T-helper 9 cell (primary cell): Measurements from ENCODE around the gene RGS12.

Experiments
- DNase-seq: peaks from one replicate; pipeline ENCODE4 v3.0.0-alpha.2; 2020
- total RNA-seq, 2 donors: gene quantifications; one replicate each; lab custom pipeline; 2026; lab: John Stamatoyannopoulos, UW

The RGS12 gene, protein sequence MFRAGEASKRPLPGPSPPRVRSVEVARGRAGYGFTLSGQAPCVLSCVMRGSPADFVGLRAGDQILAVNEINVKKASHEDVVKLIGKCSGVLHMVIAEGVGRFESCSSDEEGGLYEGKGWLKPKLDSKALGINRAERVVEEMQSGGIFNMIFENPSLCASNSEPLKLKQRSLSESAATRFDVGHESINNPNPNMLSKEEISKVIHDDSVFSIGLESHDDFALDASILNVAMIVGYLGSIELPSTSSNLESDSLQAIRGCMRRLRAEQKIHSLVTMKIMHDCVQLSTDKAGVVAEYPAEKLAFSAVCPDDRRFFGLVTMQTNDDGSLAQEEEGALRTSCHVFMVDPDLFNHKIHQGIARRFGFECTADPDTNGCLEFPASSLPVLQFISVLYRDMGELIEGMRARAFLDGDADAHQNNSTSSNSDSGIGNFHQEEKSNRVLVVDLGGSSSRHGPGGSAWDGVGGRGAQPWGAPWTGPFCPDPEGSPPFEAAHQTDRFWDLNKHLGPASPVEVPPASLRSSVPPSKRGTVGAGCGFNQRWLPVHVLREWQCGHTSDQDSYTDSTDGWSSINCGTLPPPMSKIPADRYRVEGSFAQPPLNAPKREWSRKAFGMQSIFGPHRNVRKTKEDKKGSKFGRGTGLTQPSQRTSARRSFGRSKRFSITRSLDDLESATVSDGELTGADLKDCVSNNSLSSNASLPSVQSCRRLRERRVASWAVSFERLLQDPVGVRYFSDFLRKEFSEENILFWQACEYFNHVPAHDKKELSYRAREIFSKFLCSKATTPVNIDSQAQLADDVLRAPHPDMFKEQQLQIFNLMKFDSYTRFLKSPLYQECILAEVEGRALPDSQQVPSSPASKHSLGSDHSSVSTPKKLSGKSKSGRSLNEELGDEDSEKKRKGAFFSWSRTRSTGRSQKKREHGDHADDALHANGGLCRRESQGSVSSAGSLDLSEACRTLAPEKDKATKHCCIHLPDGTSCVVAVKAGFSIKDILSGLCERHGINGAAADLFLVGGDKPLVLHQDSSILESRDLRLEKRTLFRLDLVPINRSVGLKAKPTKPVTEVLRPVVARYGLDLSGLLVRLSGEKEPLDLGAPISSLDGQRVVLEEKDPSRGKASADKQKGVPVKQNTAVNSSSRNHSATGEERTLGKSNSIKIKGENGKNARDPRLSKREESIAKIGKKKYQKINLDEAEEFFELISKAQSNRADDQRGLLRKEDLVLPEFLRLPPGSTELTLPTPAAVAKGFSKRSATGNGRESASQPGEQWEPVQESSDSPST (N-terminal part only)
- total RNA-seq = 5.8 to 6.8 reads per million in 2 donors

GRCh38 chr4:3292571-3293400 is at the start of gene RGS12:
Gene RGS12, plus strand, starts transcription at chr4:3293021. Its CDS starts 23,150 bp downstream, at chr4:3316171.
- DNase-seq = peak; percentile 77

DNA sequence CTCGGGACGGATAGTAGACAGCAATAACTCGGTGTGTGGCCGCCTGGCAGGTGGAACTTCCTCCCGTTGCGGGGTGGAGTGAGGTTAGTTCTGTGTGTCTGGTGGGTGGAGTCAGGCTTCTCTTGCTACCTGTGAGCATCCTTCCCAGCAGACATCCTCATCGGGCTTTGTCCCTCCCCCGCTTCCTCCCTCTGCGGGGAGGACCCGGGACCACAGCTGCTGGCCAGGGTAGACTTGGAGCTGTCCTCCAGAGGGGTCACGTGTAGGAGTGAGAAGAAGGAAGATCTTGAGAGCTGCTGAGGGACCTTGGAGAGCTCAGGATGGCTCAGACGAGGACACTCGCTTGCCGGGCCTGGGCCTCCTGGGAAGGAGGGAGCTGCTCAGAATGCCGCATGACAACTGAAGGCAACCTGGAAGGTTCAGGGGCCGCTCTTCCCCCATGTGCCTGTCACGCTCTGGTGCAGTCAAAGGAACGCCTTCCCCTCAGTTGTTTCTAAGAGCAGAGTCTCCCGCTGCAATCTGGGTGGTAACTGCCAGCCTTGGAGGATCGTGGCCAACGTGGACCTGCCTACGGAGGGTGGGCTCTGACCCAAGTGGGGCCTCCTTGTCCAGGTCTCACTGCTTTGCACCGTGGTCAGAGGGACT is 49.6 kb upstream of the RGS12 start:
- no peak for DNase-seq

DNA sequence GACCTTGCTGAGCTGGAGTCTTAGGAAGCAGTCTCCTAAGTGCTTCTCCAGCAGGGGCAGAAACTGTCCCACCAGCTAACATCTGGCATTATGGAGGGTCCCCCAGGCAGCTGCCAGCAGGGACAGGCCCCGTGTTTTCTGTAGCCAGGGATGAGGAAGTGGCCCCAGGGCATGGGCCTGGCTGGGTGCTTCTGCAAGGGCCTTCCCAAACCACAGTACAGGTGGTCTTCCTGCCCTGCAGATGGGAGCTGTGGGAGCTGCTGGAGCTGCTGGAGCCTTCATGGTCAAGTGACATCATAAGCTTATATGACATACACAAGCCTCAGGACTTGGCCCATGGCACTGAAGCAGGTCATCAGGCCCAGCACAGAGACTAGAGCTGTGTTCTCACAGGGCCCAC is 48.8 kb upstream of the RGS12 start:
- no peak for DNase-seq

DNA sequence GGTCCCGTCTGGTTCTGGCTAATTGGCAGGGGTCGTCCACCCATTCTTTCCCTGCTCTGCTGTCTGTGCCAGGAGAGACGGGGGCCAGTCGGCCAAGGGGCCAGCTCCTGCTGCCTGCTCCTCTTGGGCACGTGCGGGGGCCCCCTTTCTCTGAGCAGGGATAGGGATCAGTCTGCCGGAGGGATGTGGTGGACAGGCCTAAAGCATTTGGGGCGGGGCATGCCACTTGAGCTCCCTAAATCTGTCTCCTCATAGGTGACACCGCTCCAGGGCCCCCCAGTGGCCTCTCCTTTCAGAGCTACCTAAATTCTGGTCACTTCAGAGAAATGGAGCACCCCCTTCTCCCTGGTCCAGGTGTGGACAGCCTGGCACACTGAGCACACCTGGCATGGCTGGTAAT is 48.1 kb upstream of the RGS12 start:
- no peak for DNase-seq

- DNase-seq = no peak
Observed at GRCh38 chr4:3245676-3246075, 47.1 kb upstream of the RGS12 start.

GRCh38 chr4:3246458-3247398 is 46.1 kb upstream of the RGS12 start:
- DNase-seq = no peak

GRCh38 chr4:3247399-3248177 is 45.2 kb upstream of the RGS12 start:
- DNase-seq = no peak

DNA sequence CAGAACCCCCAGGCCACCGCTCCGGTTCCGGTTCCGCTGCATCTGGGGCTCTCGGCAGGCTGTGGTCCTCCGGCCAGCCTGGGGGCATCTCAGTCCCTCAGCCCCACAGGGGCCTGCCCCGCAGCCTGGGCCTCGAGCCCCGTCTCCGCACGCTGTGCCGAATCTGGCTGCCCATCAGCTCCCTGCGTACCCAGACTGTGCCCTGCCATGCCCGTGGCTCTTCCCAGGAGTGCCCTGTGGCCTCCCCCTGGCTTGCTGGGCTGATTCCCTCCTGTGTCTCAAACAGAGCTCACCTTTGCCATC is 44.7 kb upstream of the RGS12 start:
- DNase-seq = no peak

DNA sequence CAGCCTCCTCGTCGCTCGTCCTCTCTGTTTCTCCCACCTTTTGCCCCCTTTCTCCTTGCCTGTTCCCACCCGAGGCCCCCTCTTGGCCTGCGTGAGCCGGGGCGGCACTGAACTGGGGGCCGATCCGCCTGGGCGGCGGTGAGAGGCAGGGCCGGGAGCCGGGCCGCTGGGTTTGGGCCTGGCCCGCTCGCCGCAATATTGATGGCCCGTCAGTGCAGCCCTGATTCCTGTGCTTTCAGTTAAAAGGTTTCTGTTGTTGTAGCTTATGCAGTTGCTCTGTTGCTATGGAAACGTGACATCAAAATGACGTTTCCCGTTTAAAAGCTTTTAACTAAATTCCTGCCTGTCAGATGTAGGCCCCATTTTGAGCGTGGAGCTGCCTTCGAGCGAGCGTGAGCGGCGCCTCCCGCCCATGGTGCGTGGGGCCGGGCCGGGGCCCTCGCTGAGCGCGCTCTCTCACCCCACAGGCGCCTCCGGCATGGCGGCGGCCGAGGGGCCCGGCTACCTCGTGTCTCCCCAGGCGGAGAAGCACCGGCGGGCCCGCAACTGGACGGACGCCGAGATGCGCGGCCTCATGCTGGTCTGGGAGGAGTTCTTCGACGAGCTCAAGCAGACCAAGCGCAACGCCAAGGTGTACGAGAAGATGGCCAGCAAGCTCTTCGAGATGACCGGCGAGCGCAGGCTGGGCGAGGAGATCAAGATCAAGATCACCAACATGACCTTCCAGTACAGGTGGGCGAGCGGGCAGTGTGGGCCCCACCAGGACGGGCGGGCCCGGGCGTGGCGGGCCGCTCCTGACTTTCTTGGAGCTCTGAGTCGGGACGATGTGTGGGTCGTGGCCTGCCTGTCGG is 43.8 kb upstream of the RGS12 start, which contains the start of gene MSANTD1:
TSS of gene MSANTD1 (plus strand) at position 349 of the 851 bp plus-strand sequence. CDS start at position 413, 64 bp downstream.
- DNase-seq = no peak

GRCh38 chr4:3249711-3250437 is 42.9 kb upstream of the RGS12 start:
- no peak for DNase-seq

GRCh38 chr4:3250438-3250955 is 42.3 kb upstream of the RGS12 start:
- no peak for DNase-seq

DNA sequence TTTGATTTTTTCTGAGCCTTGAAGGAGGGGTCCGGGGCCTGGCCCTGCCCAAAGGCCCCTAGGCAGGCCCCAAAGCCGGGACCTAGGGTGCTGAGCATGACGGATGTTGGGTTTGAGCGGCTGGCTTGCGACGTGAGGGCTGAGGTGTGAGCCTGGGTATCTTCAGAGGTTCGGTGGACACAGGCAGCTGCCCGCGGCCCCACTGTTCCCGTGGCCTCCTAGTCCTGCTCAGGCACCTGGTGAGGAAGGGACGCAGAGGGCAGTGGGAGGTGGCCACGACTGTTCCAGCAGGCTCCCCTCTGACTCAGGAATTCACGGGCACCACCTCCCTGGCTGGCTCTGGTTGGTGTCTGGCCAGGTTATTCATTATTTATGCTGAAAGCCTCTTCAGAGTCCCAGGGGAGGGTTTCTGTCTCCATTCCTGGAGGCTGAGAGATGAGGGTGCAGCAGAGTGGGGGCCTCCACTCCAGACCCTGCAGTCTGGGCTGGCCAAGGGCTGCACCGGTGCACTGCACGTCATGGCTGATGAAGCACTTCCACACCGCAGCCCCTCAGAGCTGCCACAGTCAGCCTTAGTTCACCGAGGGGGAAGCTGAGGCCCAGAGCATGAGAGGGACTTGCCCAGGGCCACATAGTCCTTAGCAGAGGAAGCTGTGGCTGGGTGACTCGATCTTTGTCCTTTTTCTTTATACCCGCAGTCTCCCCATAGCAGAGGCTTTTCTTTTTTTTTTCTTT is 41.7 kb upstream of the RGS12 start:
- no peak for DNase-seq

DNA sequence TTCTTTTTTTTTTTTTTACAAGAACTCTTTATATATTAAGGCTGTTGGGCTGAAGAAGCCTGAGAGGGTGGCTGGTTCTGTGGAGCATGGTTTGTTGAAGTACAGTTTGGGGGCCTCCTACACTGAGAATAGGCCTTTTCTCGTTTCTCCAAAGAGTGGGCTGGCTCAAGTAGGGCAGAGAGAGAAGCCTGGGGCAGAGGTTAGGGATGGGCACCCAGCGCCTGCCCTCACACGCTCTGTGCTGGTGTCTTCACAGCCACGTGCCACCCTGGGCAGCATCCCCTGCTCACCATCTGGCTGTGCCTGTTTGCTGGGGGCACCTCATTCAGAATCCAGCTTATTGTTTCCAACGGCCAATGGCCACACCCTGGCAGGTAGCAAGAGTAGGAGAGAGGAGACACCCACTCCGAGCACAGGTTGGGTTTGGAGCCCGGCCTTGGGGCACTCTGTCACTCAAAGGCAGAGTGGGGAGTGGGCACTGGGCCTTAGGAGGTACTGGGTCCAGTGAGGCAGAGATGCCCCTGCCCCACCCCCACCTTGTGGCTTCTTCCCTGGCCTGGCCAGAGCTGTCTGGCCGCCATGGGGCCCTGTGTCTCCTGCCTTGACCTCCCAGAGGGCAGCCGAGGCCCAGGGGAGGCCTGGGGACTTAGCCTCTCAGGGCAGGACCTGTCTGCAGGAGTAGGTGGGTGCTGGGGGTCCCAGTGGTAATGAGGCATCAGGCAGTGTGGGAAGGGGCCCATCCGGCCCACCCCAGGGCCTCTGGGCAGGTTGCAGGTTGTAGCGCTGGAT is 40.9 kb upstream of the RGS12 start:
- DNase-seq = no peak

- no peak for DNase-seq
Observed at GRCh38 chr4:3252480-3252828, 40.4 kb upstream of the RGS12 start.

DNA sequence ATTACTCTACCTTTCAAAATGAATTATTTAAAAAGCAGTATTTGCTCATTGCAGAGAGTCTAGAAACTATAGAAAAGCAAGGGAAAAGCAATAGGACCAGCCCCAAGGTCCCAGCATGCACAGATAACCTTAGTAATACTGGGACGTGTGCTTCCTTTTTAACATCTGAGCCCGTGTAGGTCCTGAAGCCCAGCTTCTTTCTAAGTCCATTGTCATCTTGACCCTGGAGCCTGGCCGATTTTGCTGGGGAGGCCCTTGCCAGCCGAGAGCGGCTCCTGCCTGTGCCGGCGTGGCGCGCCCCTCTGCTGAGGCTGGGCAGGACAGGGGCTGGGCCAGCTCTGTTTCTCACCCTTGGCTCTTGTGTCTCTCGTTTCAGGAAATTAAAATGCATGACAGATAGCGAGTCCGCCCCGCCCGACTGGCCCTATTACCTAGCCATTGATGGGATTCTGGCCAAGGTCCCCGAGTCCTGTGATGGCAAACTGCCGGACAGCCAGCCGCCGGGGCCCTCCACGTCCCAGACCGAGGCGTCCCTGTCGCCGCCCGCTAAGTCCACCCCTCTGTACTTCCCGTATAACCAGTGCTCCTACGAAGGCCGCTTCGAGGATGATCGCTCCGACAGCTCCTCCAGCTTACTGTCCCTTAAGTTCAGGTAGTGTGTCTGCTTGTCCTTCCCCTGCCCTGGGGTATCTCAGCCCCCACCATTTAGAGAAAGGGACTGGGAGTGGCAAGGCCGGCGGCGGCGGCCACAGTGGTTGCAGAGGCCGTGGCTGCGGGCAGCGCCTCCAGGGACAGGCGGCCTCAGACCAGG is 39.8 kb upstream of the RGS12 start:
- DNase-seq = no peak
